GM12874 (cell line): ENCODE results near the gene CYBA.

Experiments used
- TF ChIP-seq, protein P1 (sequence below): IDR thresholded peaks from 2 replicates; pipeline ENCODE4 v1.5.1; 2011; ENCODE audit warnings: low read depth, mild to moderate bottlenecking, control low read depth, low read length, moderate library complexity; ENCODE audit not compliant: insufficient read depth

The CYBA gene

DNA sequence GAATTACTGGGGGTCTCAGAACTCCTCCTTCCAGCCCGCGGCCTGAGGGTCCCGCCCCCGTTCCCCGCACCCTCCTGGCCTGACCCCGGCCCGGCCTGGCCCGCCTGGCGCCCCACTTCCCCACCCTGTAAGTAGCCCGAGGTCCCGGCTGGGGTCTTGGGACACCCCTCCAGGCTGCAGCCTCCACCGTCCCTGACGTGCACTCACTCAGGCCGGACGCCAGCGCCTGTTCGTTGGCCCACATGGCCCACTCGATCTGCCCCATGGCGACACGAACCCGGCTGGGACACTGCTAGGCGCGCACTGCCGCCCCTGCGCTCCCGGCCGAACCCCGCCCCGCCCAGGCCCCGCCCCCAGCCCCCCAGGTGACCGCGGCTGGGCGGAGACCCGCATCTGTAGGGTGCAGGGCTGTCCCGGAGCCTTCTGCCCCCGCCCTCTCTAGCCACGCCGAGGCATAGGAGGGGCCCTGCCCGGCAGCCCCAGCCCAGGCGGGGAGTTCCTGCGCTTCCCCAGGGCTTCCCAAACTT, at the start of gene CYBA:
Gene CYBA (minus strand): TSS at position 305 of the 527 bp plus-strand sequence. CDS start 40 bp downstream, at position 265.
- TF ChIP-seq, protein P1, sequence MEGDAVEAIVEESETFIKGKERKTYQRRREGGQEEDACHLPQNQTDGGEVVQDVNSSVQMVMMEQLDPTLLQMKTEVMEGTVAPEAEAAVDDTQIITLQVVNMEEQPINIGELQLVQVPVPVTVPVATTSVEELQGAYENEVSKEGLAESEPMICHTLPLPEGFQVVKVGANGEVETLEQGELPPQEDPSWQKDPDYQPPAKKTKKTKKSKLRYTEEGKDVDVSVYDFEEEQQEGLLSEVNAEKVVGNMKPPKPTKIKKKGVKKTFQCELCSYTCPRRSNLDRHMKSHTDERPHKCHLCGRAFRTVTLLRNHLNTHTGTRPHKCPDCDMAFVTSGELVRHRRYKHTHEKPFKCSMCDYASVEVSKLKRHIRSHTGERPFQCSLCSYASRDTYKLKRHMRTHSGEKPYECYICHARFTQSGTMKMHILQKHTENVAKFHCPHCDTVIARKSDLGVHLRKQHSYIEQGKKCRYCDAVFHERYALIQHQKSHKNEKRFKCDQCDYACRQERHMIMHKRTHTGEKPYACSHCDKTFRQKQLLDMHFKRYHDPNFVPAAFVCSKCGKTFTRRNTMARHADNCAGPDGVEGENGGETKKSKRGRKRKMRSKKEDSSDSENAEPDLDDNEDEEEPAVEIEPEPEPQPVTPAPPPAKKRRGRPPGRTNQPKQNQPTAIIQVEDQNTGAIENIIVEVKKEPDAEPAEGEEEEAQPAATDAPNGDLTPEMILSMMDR: no peak

DNA sequence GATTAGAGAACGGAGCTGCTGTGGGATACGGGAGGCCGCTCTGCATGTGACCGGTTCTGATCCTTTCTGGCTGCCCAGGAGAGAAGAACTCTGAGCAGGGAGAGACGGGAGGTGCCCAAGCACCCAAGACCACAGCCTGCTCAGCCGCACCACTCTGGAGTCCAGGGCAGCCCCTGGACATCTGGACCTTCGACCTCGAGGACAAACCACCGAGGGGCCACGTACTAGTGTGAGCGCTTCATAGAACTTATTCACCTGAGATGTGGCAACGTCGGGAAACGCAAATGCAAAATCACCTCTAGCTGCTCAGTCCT, 49.4 kb upstream of the CYBA start:
- TF ChIP-seq, protein P1: no peak

DNA sequence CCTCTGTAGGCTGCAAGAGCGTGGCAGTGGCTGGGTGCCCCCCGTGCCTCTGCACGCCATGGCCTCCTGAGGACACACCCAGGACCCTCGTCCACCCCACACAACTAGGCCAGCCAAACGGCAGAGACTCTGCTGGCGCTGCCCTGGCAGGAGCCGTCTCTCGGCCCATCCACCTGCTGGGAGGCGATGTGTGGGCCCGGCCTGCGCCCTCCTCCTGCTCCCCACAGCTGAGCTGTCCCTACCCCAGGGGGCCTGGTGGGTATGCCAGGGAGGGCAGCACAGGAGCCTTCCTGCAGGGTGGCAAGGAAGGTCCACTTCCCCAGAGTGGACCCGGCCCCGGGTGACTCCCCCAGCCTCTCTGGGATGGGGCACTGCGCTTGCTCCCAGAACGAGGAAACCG, 48.3 kb upstream of the CYBA start:
- TF ChIP-seq, protein P1: no peak

DNA sequence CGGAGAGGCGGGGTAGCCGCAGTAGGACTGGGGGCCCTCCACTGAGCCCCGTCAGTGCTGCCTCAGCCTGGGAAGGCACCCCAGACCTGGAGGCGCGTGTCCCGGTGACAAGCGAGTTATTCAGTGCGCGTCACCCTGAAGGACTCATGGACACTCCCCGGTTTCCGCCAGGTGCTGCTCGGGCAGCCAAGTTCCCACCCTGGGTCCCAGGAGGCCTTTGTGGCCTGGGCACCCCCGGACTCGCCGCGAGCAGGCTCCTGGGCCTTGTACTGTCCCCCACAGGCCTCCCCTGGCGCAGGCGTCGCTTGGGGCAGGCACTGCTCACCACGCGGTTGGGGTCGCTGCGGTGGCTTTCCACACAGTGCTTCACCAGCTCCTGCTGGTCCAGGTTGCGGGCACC, 47.8 kb upstream of the CYBA start:
- TF ChIP-seq, protein P1: no peak

DNA sequence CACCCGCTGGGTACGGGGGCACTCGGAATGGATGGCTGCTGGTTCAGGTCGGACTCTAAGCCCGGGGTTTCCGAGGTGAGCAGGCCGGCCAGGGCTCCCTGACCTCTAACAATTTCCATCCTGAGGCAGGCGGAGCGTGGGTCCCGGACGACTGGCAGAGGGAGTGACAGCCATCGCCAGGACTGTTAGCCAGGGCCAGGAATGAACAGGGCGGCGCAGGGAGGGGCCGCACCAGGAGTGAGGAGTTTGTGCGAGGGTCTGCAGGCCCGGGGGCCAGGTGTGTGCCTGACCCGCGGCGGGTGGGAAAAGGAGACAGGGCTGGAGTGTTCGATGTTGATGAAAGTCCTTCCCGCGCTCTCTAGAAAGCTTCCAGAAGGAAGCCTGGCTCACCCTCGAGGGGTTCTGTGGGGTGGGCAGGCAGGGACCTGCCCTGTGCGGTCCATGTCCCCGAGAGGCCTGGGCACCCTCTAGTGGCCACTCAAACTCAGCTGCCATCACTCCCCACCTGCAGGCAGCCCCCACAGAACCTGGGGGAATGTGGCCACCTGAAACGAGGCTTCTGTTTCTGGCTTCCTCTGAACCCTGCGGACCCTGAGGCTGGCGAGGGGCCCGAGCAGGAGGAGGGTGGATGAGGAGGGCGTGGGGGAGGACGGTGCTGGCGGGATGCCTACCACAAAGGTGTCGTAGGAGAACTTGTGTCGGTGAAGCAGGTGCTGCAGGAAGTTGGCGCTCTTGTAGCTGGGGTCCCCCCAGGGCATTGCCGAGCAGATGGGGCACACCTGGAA, 47.2 kb upstream of the CYBA start:
- TF ChIP-seq, protein P1: peak; percentile 42

DNA sequence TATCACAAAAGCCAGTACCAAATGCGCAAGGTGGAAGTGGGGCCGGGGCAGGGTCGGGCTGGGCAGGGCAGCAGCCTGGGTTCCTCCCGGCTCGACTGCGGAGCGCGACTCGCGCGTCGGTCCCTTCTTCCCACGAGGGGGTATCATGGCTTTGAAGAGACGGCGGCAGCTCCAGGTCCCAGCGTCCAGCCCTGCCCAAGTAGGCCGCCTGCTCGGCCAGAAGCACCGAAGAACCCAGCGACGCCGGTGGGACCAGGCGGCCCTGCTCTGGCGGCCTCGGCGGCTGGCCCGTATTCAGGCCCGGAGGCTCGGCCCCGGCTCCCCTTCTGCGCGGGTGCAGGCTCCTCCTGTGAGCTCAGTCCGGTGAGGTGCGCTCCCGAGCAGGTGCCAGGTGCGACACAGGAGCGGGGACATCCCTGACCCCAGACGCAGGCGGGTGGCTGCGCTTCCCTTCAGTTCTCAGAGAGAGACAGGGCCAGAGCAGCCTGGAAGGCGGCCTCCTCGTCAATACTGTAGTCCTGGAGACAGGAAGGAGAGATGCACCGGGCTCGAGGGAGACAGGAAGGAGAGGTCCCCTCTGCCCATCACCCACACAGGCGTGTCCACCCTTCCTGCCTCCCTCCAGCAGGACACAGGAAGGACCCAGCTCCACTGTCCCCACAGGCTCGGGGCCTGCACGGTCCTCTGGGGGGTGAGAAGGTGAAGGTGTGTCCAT, 46.4 kb upstream of the CYBA start:
- TF ChIP-seq, protein P1: no peak

DNA sequence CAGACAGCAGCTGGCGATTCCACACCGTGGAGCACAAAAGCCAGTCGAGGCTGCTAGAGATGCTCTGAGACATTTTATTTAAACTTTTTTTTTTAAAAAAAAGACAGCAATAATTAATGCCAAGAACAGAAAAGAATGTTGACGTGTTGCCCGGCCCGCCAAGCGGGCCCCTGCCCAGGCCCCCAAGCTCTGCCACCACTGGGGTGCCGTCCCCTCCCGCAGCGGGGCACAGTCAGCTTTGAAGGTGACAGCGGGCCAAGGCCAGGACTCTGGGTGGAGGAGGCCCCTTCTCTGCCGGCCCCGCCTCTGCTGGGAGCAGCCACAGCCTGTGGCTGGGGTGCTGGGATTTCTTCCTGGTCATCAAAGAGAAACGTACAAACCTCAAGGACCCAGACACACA, 45.6 kb upstream of the CYBA start:
- TF ChIP-seq, protein P1: no peak
